IPS-NIHi7 (cell line): ENCODE results near the gene SOX18.

Experiments
- DNase-seq: peaks from one replicate; pipeline ENCODE4 v3.0.0; 2012; ENCODE audit warnings: mixed read lengths; ENCODE audit errors: extremely low spot score

SOX18 gene

DNA sequence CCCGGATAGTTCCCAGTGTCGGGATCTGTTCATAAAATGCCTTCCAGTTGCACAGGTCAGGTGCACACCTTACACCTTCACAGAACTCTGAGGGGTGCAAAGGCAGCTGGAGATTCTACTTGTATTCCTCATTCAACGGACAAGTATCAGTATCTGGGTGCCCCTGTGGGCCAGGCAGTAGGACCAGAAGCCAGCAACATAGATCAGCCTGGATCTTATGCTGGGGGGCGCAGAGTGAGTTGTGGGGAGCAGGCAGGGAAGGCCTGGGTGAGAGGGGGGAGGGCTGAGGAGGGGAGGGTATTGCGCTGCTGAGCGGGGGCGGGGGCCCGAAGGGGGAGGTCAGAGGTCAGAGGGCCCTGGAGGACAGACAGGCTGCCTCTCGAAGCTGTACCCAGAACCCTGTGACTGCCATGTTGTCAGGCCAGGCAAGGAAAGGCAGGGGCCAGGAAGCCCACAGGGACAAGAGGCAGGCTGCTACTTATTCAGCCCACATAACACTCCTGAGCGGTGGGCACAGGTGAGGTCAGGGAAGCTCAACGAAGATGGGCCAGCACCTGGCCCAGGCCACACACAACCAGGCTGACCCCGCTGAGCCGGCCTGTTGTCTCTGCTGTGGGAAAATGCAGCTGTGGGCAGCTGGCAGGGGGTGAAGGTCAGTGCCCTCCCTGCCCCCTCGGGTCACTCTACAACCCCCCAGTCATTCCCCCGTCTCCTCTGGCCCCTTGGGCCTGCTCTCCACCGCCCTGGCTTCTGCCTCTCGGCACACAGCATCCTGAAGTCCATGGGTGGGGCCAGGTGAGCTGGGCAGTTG lies 31.6 kb upstream of the SOX18 start:
- no peak for DNase-seq

DNA sequence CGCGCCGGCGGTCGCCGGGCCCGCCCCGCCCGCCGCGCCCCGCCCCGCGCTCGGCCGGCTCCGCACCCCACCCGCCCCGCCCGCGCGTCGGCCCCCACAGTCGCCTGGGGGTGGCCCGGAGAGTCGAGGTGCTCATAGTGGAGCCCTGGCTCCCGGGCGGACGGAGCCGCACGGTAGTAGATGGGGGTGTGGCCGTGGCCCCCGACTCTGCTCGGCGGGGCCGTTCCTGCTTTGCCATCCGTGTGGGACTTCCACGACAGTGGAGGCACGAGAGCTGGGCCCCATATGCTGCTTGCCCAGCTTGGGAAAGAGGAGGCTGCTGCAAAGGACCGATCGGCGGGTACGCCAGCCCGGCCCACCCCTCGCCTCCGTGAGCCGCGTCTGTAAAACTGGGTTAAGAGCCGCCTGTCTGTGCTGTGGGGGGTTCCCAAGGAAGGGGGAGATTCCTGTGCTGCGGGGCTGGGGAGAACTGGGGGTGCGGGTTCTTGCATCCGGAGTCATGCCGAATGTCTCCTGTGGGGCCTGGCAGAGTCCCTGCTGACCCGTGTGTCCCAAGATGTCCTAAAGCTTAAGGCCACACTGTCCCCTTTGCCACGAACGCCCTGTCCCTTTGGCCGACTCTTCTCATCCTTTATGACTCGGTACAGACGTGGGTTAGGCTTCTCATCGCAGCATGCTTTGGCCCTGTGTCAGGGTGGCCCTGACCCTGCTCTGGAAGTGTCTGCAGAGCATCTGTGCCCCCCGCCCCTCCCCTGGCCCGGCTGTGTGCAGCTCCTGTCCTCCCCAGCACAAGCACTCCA lies 30.8 kb upstream of the SOX18 start, which contains the start of gene OPRL1:
Gene OPRL1 (plus strand): TSS at position 70 of the 800 bp plus-strand sequence. CDS start 12,639 bp downstream, outside the sequence.
- no peak for DNase-seq

DNA sequence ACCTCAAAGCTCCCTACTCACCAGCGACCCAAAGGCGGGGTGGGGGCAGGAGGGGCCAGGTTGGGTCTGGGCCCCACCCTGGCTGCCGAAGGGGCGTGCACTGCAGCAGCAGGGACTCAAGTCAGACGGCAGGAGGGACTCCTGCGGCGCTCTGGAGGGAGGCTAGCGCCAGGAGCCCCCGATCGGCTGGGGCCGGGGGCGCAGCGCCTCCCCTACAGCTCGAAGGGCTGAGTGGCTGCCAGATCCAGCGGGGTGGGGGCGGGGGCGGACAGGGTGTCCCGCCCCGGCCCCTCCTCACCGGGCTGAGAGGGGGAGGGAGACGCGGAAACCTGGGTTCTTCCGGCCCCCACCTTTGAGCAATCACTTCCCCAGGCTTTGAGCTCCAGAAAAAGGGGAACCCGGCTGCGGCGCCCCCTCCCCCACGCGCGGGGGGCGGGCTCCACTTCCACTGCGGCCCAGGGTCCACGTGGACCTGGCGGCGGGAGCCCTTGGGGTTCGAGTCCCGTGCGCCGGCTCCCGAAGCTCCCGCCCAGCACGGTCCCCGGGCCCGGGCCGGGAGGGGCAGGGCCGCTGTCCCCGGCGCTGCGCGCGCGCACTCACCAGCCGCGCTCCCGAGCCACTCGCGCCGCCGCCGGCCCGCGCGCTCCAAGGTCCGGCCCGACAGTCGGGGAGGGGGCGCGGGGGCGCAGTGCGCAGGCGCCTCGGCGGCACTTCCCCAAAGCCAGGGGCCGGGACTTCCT lies 30.0 kb upstream of the SOX18 start, which contains the start of gene RGS19:
Gene RGS19 (minus strand): TSS at position 246 of the 740 bp plus-strand sequence. CDS start 2,632 bp downstream, outside the sequence.
- DNase-seq: peak; percentile 92

DNA sequence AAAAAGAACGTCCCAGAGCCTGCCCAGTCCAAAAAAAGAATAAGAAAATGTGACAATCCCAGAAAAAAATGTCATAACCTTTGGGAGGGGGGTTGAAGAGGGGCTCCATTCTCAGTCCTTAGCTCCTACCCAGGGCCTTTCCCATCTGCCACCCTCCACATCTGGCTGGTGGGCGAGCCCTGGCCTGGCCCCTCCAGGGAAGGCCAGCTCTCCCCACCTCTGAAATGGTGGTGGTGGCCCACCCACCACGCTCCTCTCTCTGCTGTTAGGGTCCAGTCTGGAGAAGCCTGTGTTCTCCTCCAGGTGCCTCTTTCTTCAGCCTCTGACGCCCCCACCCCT lies 29.5 kb upstream of the SOX18 start:
- no peak for DNase-seq

DNA sequence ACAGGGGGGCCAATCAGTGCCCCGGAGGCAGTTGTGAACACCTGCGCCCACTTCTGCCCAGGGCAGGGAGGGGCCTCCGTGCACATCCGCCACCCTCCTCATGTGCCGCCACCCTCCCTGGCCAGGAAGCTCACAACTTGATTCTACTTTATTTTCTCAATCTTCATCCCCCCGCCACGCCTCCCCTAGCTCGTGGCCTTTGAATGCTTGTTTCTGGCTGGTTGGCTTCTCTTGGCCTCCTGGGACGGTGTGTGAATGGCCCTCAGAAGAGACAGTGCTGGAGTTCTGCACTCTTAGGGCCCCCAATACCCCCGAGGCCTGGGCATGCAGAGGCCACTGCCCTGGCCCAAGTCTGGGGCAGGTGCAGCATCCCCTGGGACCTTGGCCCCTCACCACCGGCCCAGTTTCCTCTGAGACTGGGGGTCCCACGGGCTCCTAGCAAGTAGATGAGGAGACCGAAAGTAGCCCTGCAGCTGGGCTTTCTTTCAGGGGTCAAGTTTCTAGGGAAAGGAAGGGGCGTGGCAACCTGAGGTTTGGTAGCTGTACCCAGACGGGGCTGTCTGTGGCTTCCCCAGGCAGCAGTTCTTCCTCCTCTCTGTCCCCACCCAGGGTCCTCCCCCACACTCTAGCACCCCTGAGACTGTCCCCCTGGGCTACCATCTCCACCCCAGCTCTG lies 28.6 kb upstream of the SOX18 start:
- DNase-seq: peak; percentile 32

DNA sequence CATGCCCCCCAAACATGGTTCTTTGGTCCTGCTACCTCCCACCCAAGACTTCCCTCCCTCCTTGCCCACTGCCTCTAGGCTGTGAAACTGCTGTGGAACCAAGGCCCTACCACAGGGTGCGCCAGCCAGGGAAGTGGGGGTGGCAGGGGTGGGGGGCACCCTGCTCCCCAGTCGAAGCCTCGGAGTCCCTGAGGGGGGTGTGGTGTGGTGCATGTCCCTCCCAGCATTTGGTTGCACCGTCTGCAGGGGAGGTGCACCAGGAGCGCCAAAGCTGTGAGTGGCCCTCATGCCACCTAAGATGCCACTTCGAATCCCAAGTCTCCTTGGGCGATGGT lies 28.1 kb upstream of the SOX18 start:
- no peak for DNase-seq

DNA sequence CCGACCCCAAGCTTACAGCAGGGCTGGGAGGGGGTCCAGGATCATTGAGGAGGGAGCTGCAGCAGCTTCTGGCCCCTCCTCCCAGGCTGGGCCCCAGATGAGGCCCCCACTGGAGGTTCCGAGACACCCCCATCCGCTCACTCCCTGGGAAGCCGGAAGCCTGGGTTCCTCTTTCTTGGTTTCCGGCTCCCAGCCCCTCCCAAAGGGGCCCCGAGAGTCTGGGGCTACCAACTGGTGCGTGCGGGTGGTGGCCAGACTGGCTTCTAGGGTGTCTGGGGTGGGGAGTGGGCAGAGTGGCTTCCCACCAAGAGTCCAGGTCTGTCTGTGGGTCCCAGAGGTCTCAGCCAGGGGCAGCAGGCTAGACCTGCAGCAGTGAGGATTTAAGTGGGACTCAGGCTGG lies 27.7 kb upstream of the SOX18 start:
- no peak for DNase-seq

DNA sequence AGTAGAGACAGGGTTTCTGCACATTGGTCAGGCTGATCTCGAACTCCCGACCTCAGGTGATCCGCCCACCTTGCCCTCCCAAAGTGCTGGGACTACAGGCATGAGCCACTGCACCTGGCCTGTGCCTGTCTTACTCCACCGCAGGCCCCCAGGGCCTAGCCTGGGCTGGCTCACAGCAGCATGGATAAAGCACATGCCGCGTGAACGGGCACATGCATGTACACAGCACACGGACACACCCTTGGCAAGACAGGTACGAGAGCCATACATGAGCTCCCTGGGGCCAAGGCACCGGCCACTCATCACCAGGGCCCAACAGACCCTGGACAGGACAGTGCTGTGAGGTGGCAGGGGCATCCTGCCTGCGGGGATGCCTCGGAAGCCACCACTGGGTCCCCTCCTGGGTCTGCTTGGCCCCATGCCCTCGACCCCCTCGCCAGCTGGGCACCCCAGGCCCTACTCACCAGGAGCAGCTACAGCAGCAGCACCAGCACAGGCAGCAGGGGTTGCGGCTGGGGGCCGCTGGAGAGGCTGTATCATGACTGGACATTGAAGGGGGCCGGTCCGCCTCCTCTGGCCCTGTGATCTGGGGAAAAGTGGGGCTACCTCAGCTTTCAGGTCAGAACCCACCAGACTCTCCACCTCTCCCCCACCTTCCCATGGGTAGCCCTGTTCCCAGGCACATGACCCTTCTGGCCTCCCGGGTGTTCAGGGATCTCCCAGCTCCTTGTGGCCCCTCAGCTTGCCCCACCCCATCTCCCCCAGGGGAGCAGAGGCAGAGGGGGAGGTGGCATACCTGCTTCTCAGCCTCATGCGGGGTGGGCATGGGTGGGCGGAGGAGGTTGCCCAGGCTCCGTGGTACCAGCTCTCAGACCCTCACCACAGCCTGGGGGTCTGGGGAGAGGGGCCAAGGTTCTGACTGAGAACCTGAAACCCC lies 26.9 kb upstream of the SOX18 start:
- no peak for DNase-seq

DNA sequence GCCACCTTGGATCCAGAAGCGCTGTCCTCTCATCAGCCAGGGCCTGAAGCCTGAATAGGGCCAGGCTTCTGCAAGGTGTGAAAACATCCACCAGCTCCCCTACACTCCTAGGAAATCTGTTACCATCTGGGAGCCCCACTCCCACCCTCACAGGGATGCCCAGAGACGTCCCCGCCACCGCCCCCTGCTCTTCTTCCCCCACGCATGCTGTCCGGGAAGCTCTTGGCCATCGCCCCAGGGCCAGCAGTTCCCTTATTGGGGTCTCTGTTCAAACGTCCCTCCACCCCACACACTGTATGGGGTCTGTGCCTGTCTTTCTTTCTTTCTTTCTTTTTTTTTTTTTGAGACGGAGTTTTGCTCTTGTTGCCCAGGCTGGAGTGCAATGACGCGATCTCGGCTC lies 26.1 kb upstream of the SOX18 start:
- DNase-seq: no peak

DNA sequence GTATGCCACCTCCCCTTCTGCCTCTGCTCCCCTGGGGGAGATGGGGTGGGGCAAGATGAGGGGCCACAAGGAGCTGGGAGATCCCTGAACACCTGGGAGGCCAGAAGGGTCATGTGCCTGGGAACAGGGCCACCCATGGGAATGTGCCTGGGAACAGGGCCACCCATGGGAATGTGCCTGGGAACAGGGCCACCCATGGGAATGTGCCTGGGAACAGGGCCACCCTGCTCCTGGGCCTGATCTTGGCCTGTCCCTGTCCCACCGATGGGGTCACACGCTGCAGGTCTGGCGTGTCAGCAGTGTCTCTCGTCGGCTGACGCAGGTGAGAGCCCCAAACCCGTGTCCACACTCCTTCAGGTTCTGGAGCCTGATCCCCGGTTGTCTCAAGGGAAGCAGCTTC lies 25.5 kb upstream of the SOX18 start:
- DNase-seq: no peak

DNA sequence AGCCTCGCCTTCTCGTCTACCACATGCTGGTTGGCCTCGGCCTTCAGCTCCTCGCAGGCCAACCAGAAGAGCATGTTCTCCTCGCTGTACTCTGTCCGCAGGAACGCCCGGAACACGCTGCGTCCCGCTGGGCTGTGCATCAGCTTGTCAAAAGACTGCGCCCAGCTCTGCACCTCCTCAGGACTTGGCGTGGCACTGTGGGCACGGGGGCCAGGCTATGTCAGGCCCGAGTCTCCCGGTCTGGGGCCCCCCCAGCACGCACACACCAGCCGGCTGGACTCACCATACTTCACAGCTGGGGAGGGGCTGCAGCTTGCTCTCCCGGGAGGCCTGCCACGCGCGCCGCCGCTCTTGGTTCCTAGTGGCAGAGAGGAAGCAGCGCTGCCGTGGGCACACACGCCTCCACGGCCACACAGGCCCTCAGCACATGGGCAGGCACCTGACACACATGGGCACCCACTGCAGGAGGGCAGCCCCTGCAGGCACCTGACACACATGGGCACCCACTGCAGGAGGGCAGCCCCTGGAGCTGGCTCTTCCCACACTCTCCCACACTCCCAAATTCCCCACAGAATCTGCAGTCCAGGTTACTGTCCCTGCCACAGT lies 24.8 kb upstream of the SOX18 start:
- DNase-seq: no peak

DNA sequence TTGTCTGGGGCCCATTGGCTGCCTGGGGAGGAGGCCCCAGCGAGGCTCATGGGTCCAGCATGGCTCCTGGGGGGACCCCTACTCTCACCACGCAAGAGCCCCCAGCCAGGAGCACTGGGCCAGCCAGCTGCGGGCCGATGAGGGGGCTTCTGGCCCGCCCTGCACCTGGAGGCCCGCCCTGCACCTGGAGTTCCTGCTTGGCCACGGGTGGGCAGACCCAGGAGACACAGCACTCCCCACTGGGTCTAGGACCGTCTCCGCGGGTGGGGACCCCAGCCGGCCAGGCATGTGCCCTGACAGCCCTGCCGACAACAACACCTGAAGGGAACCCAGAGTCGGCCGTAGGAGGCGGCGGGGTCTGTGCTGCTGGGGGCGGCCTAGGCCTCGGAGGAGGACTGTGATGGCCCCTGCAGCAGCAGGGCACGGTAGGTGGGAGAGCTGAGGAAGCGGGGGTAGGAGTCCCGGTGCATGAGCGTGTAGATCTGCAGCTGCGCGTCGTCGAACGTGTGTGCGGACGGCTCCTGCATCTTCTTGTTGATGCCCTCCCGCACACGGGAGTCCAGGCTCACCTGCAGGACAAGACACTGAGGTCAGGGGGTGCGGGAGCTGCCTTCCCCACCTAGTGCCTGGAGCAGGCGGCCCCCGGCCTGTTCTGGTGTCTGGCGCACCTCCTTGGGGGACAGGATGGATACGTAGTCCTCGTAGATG lies 24.2 kb upstream of the SOX18 start:
- no peak for DNase-seq

DNA sequence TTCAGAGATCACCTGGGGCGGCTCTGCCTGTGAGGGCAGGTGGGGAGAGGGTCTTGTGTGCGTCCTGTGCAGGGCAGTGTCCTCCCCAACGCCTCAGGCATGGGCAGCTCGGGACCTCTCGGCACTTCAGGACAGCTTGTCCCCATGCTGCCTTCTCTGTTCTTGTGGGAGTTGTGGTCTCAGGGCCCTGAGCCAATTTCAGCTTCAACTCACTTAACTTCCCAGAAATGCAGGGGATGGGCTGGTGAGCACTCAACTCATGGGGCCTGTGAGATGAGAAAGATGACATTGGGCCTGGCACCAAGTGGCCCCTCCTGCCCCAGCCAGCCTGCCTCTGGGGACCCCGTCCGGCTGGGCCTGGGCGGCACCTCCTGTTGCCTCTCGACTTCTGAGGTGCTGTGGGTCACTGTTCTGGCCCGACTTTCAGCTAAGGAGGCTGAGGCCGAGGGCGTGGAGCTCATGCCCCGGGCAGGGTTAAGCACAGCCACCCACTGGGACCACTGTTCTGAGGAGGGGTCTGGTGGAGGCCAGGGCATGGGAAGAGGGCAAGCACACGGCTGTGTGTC lies 23.1 kb upstream of the SOX18 start:
- no peak for DNase-seq

DNA sequence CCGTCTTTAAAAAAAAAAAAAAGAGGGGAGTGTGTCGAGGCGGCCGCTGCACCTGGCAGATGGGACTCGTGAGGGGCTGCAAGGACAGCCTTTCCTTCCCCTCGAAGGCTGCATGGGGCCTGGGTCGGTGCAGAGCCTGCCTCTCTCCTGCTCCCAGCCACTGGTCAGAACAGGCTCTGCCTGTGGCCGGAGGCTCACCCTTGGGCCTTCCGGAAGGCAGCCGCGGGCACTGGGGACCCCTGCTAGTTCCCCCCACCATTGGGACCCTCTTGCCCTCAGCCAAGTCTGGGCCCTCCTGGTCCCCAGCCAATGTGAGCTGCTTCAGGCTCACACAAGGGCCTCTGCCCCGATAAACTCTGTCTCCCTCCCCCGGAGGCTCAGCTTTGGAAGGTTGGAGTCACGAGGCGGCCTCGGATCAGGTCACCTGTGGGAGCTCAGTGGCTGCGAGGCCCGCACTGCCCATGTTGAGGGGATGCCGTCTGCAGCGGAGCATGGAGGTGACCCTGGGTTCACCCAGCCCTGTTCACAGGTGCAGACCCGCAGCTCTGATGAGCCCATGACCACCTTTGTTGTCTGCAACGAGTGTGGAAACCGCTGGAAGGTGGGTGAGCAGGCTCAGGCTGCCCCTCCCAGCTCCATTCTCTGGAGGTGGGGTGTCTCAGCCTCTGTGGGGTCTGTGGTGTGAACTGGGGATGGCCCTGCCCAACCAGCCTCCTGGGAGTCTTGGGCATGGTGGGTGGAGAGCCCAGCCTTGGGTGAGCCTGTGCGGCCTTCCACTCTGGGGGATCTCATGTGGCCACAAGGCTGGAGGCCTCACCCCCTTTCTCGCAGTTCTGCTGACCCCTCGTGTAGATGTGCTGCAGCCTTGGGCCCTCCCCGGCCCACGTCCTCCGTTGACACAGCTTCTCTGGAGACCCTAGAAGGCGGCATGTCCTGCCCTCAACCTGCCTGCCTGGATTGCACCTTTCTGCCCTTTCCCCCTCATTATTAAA lies 22.2 kb upstream of the SOX18 start:
- no peak for DNase-seq

DNA sequence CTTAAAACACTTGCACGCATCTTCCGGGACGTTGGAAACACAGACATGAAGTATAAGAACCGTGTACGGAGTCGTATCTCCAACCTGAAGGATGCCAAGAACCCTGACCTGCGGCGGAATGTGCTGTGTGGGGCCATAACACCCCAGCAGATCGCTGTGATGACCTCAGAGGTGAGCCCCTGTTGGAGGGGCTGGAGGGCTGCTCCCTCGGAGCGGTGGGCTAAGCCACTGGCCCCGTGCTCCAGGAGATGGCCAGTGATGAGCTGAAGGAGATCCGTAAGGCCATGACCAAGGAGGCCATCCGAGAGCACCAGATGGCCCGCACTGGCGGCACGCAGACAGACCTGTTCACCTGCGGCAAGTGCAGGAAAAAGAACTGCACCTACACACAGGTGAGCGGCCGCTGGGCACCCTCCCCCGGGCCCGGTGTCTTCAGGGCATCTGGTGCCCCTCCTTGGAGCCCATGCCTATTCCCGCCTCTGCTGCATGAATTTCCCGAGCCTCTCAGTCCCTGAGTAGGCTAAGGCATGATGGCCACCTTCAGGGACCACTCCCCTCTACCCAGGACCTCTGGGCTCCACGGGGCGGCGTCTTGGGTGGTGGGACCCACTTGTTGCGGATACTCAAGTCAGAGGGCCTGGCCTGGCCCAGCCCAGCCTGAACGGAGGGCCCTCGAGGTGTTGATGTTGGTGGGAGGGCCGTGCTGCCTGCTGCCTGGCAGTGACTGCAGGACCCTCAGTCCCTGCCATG lies 21.0 kb upstream of the SOX18 start:
- no peak for DNase-seq

DNA sequence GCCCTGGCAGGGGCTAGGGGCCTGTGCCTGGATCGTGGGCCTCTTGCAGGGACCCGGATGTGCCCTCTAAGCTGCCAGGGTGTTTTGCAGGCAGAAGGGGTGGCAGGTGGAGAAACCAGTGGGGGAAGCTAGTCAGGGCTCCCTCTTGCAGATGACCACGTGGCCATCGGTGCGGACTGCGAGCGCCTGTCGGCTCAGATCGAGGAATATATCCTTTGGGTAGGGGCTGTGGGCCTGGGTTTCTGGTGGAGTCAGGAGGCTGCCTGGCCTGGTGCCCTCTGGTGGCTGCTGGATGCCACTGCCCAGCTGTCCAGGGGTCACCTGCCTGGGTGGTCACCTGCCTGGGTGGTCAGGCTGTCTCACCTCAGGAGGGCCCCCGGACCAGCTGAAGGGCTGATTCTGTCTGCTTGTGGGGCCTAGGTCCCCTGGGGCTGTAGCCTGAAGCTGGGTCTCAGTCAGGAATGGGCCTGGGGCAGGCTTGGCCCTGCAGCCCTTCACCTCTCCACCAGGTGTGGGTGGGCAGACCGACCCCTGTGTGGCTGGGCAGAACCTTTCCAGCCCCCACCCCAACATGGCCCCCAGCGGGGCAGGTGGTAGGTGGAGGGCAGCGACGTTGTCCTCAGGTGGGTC lies 20.3 kb upstream of the SOX18 start:
- peak; percentile 87 for DNase-seq

DNA sequence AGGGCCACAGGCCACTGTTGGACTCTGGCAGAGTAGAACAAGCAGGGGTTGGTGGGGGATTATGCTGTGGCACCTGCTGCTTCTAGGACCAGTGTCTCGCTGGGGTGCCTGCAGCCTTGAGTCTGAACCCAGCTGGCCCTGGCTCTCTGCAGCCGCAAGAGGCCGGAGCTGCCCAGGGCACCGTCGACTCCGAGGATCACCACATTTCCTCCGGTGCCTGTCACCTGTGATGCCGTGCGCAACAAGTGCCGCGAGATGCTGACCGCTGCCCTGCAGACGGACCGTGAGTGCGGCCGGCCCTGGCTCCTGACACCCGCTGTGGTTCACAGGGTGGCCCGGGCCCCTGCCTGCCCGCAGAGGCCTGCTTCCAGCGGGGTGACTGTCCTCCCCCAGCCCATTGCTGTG lies 19.8 kb upstream of the SOX18 start:
- no peak for DNase-seq
